GM12875 (cell line): ENCODE measurements around the gene NBPF11.
"Not testable (repeated sequence)": the region's sequence is repeated elsewhere in the genome, so short reads cannot be mapped to it uniquely, and the experiment has no call there.

Experiments
- H3K4me3 ChIP-seq: one replicate; pipeline ENCODE4 v1.5.1; 2011; ENCODE audit warnings: low read depth, low read length, control low read depth

Gene NBPF11

GRCh38 chr1:148146191-148146997, 5.7 kb downstream of the NBPF11 start:
- H3K4me3 ChIP-seq = not testable (repeated sequence)

- H3K4me3 ChIP-seq = not testable (repeated sequence)
Observed at GRCh38 chr1:148143223-148143622, 8.9 kb downstream of the NBPF11 start.

GRCh38 chr1:148141936-148142335, 10.1 kb downstream of the NBPF11 start:
- not testable (repeated sequence) for H3K4me3 ChIP-seq

- not testable (repeated sequence) for H3K4me3 ChIP-seq
Observed at GRCh38 chr1:148138606-148139005, 13.5 kb downstream of the NBPF11 start.

- not testable (repeated sequence) for H3K4me3 ChIP-seq
Observed at GRCh38 chr1:148122341-148122740, 29.7 kb downstream of the NBPF11 start.

- H3K4me3 ChIP-seq = not testable (repeated sequence)
Observed at GRCh38 chr1:148120395-148120794, 31.7 kb downstream of the NBPF11 start.

- not testable (repeated sequence) for H3K4me3 ChIP-seq
Observed at GRCh38 chr1:148095732-148096131, 56.3 kb downstream of the NBPF11 start.

- H3K4me3 ChIP-seq = not testable (repeated sequence)
Observed at GRCh38 chr1:148086196-148086595, 65.9 kb downstream of the NBPF11 start.

- not testable (repeated sequence) for H3K4me3 ChIP-seq
Observed at GRCh38 chr1:148081205-148081604, 70.9 kb downstream of the NBPF11 start.

GRCh38 chr1:148078632-148079519, 73.2 kb downstream of the NBPF11 start:
- H3K4me3 ChIP-seq = not testable (repeated sequence)

GRCh38 chr1:148078090-148078489, 74.0 kb downstream of the NBPF11 start:
- not testable (repeated sequence) for H3K4me3 ChIP-seq

GRCh38 chr1:148077458-148077857, 74.6 kb downstream of the NBPF11 start:
- not testable (repeated sequence) for H3K4me3 ChIP-seq

- not testable (repeated sequence) for H3K4me3 ChIP-seq
Observed at GRCh38 chr1:148073392-148073791, 78.7 kb downstream of the NBPF11 start.

- H3K4me3 ChIP-seq = not testable (repeated sequence)
Observed at GRCh38 chr1:148068606-148069005, 83.5 kb downstream of the NBPF11 start.

- H3K4me3 ChIP-seq = not testable (repeated sequence)
Observed at GRCh38 chr1:148068201-148068600, 83.9 kb downstream of the NBPF11 start.

- not testable (repeated sequence) for H3K4me3 ChIP-seq
Observed at GRCh38 chr1:148060294-148060701, 91.8 kb downstream of the NBPF11 start.

- not testable (repeated sequence) for H3K4me3 ChIP-seq
Observed at GRCh38 chr1:148057384-148057783, 94.7 kb downstream of the NBPF11 start.
